PC-3 (cell line): ENCODE results near the gene MSMB. TPM values are rescaled to one million over a fixed set of nuclear protein-coding genes. Genes with fewer than 3 reads are reported as not detected.

Source experiments
- ATAC-seq: fragments of 200-7000 bp; cut with Tn5 transposase; 2 replicates; pipeline ENCODE4 v1.9.1; 2020; ENCODE audit warnings: mild to moderate bottlenecking, moderate library complexity
- BruUV-seq: library from RNA; stranded (reverse); fragments of 400-500 nt; replicated peaks from 2 replicates; lab custom pipeline; 2021; lab: Mats Ljungman, UMichigan
- CTCF ChIA-PET: fragments of 300-600 bp; sonication (Branson Sonifier 250); formaldehyde crosslinking; loops from one replicate; lab custom pipeline; 2022; ENCODE audit warnings: antibody characterized with exemption; lab: Charles Lee
- POLR2A ChIA-PET: fragments of 300-600 bp; sonication (Branson Sonifier 250); formaldehyde crosslinking; loops from one replicate; lab custom pipeline; 2022; ENCODE audit warnings: antibody characterized with exemption; ENCODE audit not compliant: unreplicated experiment; lab: Charles Lee
- DNase-seq: peaks from one replicate; pipeline ENCODE4 v3.0.0-alpha.2; 2015
- H2AFZ ChIP-seq: fragments of 300-600 bp; sonication (generic); 2 replicates; pipeline ENCODE4 v1.6.0; 2016; ENCODE audit warnings: antibody characterized with exemption, low read length
- H3F3A ChIP-seq: fragments of 300-600 bp; sonication (generic); one replicate; pipeline ENCODE4 v1.6.0; 2017; ENCODE audit warnings: antibody characterized with exemption, low read length, control low read depth, mild to moderate bottlenecking; ENCODE audit not compliant: unreplicated experiment
- H3K27ac ChIP-seq: fragments of 300-600 bp; sonication (generic); 2 replicates; pipeline ENCODE4 v1.5.1; 2016; ENCODE audit warnings: mild to moderate bottlenecking, low read length
- H3K27me3 ChIP-seq: fragments of 300-600 bp; sonication (generic); 2 replicates; pipeline ENCODE4 v1.6.1; 2016; ENCODE audit warnings: low read length, mixed read lengths
- H3K36me3 ChIP-seq: fragments of 300-600 bp; sonication (generic); 2 replicates; pipeline ENCODE4 v1.6.1; 2016; ENCODE audit warnings: low read depth, mixed run types, low read length, mixed read lengths
- H3K4me1 ChIP-seq: fragments of 300-600 bp; sonication (generic); 2 replicates; pipeline ENCODE4 v1.5.1; 2016; ENCODE audit warnings: low read length; ENCODE audit not compliant: insufficient read depth
- H3K4me2 ChIP-seq: fragments of 300-600 bp; sonication (generic); 2 replicates; pipeline ENCODE4 v1.6.0; 2016; ENCODE audit warnings: low read length
- H3K4me3 ChIP-seq: fragments of 300-600 bp; sonication (generic); 2 replicates; pipeline ENCODE4 v1.5.1; 2016; ENCODE audit warnings: mild to moderate bottlenecking, low read length, mixed read lengths
- H3K79me2 ChIP-seq: fragments of 300-600 bp; sonication (generic); 2 replicates; pipeline ENCODE4 v1.6.1; 2017; ENCODE audit warnings: low read length, mixed read lengths
- H3K9ac ChIP-seq: fragments of 300-600 bp; sonication (generic); 2 replicates; pipeline ENCODE4 v1.6.0; 2016; ENCODE audit warnings: mild to moderate bottlenecking, low read length
- H3K9me2 ChIP-seq: fragments of 300-600 bp; sonication (generic); replicated peaks from 2 replicates; pipeline ENCODE4 v1.6.1; 2016; ENCODE audit warnings: mixed run types, low read length, mixed read lengths
- H3K9me3 ChIP-seq: fragments of 300-600 bp; sonication (generic); 2 replicates; pipeline ENCODE4 v1.6.1; 2016; ENCODE audit warnings: low read length, mixed read lengths
- H4K20me1 ChIP-seq: fragments of 300-600 bp; sonication (generic); 2 replicates; pipeline ENCODE4 v1.6.1; 2016; ENCODE audit warnings: low read length, mixed read lengths
- CTCF ChIP-seq: fragments of 300-600 bp; sonication (generic); conservative IDR thresholded peaks from 2 replicates; pipeline ENCODE4 v1.5.1; 2017; ENCODE audit warnings: antibody characterized with exemption, low read depth, mild to moderate bottlenecking, low read length
- EZH2 ChIP-seq: fragments of 300-600 bp; sonication (generic); IDR thresholded peaks from one replicate; pipeline ENCODE4 v1.6.1; 2017; ENCODE audit warnings: antibody characterized with exemption, mild to moderate bottlenecking, low read length; ENCODE audit not compliant: unreplicated experiment
- EZH2phosphoT487 ChIP-seq: fragments of 300-600 bp; sonication (generic); IDR thresholded peaks from 2 replicates; pipeline ENCODE4 v1.6.1; 2018; ENCODE audit warnings: mild to moderate bottlenecking, antibody characterized with exemption, low read length, borderline replicate concordance
- intact Hi-C: fragments of 100-400 bp; cut with micrococcal nuclease; formaldehyde crosslinking; loops from 2 replicates; pipeline ENCODE4 v1.9.0; 2023
- total RNA-seq: library from RNA; depleted of rRNA; stranded (reverse); fragments of >200 nt; gene quantifications from 2 replicates; pipeline ENCODE4 v1.2.3, GENCODE V29; 2014

Gene MSMB
- total RNA-seq, 1 experiment from 2014 or later, result not detected

GRCh38 chr10:46035923-46036849, 9.9 kb downstream of the MSMB start:
- CTCF ChIA-PET, result no interaction called here

GRCh38 chr10:46033602-46034011, 12.5 kb downstream of the MSMB start:
- Histone ChIP-seq H3K9me3 (no peaks in the 10 kb centered on the region), H4K20me1 (peaks cover 10% of the 10 kb centered on the region; the same call in 1 of the 2 replicates), H3K36me3 (no peaks in the 10 kb centered on the region), H3K27me3 (no peaks in the 10 kb centered on the region), H3K9me2 (no peaks in the 10 kb centered on the region), H3F3A (no peaks in the 10 kb centered on the region), H2AFZ (0 out of 2 replicates have a peak overlapping the region, but pooled peaks have one; percentile 26), H3K4me1 (peaks cover 6% of the 10 kb centered on the region; the same call in 1 of the 2 replicates), H3K4me2 (no peak overlapping the region), H3K4me3 (no peak overlapping the region), H3K79me2 (peaks cover 18% of the 10 kb centered on the region), H3K27ac (no peak overlapping the region), H3K9ac (no peak overlapping the region)
- ChIA-PET CTCF (interaction anchor here (0.6 kb wide), 1 partner anchor 10 kb away, joined by 4 read pairs; no protein-coding TSS in a partner anchor), POLR2A (no interaction called here)
- TF ChIP-seq CTCF (no peak), EZH2phosphoT487 (no peak), EZH2 (no peak)
- ATAC-seq, result no peak
- peak; percentile 52 for DNase-seq
- no TSS peak for BruUV-seq
- intact Hi-C loops, result no loop called here

More at GRCh38 chr10:46035923-46036849, 9.9 kb downstream of the MSMB start:
- H3K9me3 ChIP-seq, result no peaks in the 10 kb centered on the region
- no peak overlapping the region for H3K4me2 ChIP-seq
- peaks cover 8% of the 10 kb centered on the region for H3K4me1 ChIP-seq
- ATAC-seq, result peak; percentile 45; the same call in 1 of the 2 replicates
- no peak for TF ChIP-seq EZH2phosphoT487
- TF ChIP-seq CTCF, result no peak
- no peak for TF ChIP-seq EZH2
- H3K36me3 ChIP-seq, result no peaks in the 10 kb centered on the region
- H3K4me3 ChIP-seq, result no peak overlapping the region
- DNase-seq, result no peak
- no peak overlapping the region for H3K27ac ChIP-seq
- no peaks in the 10 kb centered on the region for H3F3A ChIP-seq
- H4K20me1 ChIP-seq, result no peaks in the 10 kb centered on the region
- no peak overlapping the region for H2AFZ ChIP-seq
- POLR2A ChIA-PET, result no interaction called here
- intact Hi-C loops, result no loop called here
- no peaks in the 10 kb centered on the region for H3K9me2 ChIP-seq
- no peak overlapping the region for H3K9ac ChIP-seq
- H3K27me3 ChIP-seq, result no peaks in the 10 kb centered on the region
- H3K79me2 ChIP-seq, result no peaks in the 10 kb centered on the region
- BruUV-seq, result no TSS peak
